NT2/D1 (cell line): ENCODE data around the gene DUSP28.
"Not testable (repeated sequence)": the region's sequence is repeated elsewhere in the genome, so short reads cannot be mapped to it uniquely, and the experiment has no call there.

Source experiments
- DNase-seq: peaks from one replicate; pipeline ENCODE4 v3.0.0-alpha.2; 2011; ENCODE audit warnings: low read depth, low spot score
- H3K27me3 ChIP-seq: 2 replicates; pipeline ENCODE4 v1.6.0; 2011; ENCODE audit warnings: mild to moderate bottlenecking; ENCODE audit not compliant: insufficient read length, insufficient read depth
- H3K36me3 ChIP-seq: 2 replicates; pipeline ENCODE4 v1.6.1; 2011; ENCODE audit warnings: mild to moderate bottlenecking, low read length, mixed read lengths; ENCODE audit not compliant: insufficient read depth, insufficient read length
- H3K4me1 ChIP-seq: 2 replicates; pipeline ENCODE4 v1.5.1; 2011; ENCODE audit not compliant: insufficient read depth, insufficient read length
- H3K4me3 ChIP-seq: 2 replicates; pipeline ENCODE4 v1.5.1; 2011; ENCODE audit warnings: low read depth; ENCODE audit not compliant: insufficient read length
- H3K9ac ChIP-seq: 2 replicates; pipeline ENCODE4 v1.6.0; 2011; ENCODE audit warnings: low read depth; ENCODE audit not compliant: insufficient read length
- H3K9me3 ChIP-seq: 2 replicates; pipeline ENCODE4 v1.5.1; 2011; ENCODE audit warnings: mild to moderate bottlenecking, low read length; ENCODE audit not compliant: insufficient read depth
- SUZ12 ChIP-seq: IDR thresholded peaks from 2 replicates; pipeline ENCODE4 v1.6.1; 2011; ENCODE audit not compliant: insufficient read length, insufficient read depth; ENCODE audit errors: extremely low read depth
- YY1 ChIP-seq: IDR thresholded peaks from 2 replicates; pipeline ENCODE4 v1.6.1; 2011; ENCODE audit not compliant: insufficient read length, insufficient read depth
- ZNF274 ChIP-seq: IDR thresholded peaks from 2 replicates; pipeline ENCODE4 v1.6.1; 2011; ENCODE audit warnings: mild to moderate bottlenecking, low read depth, low read length

Gene DUSP28

DNA sequence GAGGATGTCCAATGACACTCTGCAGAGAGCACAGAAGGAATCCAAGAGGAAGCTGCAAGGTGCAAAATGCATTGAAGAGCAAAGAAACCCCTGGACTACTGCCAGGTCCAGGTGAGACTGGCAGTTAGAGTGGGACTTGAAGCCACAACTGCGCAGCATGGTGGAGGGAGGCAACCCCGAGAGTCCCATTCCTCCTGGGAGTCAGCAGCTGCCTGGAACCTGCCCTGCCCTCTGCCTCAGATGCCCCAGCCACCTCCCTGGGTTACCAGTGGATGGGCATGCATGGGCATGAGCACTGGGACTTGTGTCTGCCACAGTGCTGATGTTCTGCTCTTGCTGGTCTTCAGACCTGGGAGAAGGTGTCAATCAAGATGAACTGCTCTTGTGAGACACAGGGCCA lies 45.5 kb upstream of the DUSP28 start:
- Histone ChIP-seq H3K36me3 (peaks cover 39% of the 10 kb centered on the region), H3K27me3 (no peaks in the 10 kb centered on the region), H3K4me1 (peaks cover 6% of the 10 kb centered on the region), H3K9ac (no peak overlapping the region), H3K9me3 (peaks cover 6% of the 10 kb centered on the region; the same call in 1 of the 2 replicates), H3K4me3 (no peak overlapping the region)
- TF ChIP-seq SUZ12 (no peak), YY1 (no peak), ZNF274 (no peak)
- no peak for DNase-seq

DNA sequence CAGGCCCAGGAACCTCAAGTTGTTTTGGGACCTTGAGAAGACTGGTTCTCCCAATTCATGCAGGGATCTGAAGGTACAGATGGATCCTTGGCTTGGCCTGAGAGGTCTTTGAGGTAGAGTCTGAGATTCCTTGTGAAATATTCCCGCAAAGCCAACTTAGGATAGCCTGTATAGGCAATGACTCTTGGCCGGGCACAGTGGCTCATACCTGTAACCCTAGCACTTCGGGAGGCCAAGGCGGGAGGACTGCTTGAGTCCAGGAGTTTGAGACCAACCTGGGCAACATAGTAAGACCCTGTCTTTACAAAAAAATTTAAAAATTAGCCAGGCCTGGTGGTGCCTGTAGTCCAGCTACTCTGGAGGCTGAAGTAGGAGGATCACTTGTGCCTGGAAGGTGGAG lies 42.8 kb upstream of the DUSP28 start:
- DNase-seq: no peak
- Histone ChIP-seq H3K9ac (no peak overlapping the region), H3K36me3 (peaks cover 33% of the 10 kb centered on the region), H3K27me3 (no peaks in the 10 kb centered on the region), H3K4me3 (no peak overlapping the region), H3K9me3 (peaks cover 11% of the 10 kb centered on the region; the same call in 1 of the 2 replicates), H3K4me1 (peaks cover 6% of the 10 kb centered on the region)
- TF ChIP-seq SUZ12: no peak
- TF ChIP-seq ZNF274: no peak
- TF ChIP-seq YY1: no peak

DNA sequence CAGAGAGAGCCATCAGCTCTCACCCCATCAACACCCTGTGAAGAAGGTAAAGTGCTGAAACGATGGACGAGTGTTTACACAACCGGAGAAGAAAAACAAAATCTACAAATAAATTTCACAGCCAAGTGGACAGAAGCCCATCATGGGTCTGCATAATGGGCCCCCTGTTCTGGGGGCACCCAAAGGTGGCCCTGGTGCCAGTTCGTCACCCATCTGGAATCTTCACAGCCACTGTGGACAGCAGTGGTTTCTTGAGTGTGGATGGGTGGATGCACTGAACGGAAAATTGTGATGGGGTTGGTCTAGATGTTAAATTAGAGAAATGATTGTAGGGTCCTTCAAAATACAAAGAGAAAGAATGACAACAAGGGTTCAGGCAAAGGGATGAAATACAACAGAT lies 41.2 kb upstream of the DUSP28 start:
- Histone ChIP-seq H3K4me3 (no peak overlapping the region), H3K4me1 (peaks cover 3% of the 10 kb centered on the region), H3K9me3 (peaks cover 27% of the 10 kb centered on the region; the same call in 1 of the 2 replicates), H3K27me3 (no peaks in the 10 kb centered on the region), H3K36me3 (peaks cover 43% of the 10 kb centered on the region), H3K9ac (no peak overlapping the region)
- TF ChIP-seq YY1 (no peak), SUZ12 (no peak), ZNF274 (no peak)
- no peak for DNase-seq

DNA sequence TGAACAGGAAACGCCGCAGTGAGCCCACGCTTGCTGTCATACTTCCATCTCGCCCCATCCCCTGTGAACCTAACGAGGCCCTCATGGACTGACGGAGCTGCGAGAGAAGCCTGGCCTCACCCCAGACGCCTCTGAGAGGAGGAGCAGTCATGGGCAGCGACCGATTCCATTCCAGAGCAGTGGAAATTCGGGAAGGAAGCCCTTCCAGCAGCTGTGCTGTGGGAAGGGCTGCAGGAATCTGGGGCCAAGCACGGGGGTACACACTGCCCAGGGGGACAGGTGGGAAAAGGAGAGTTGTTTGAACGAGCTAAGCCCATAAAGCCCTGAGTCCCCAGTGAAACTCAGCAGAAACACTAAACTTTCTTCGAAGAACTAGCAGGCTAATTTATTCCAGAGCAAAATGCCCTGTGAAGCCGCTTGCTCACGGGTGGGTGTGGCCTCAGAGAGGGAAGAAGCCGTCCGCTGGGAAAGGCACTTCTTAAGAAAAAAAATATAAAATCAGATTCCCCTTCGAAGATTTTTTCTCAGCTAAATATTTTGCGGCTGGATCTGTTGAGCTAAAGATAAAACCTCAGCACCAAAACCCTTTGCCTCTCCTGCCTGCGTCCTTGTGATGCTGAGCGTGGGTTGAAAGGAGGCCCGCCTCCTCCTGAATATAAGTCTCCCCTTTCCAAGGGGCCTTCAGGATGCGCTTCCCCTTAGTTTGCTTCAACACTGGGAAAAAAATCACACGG lies 40.6 kb upstream of the DUSP28 start:
- Histone ChIP-seq H3K9me3 (peaks cover 33% of the 10 kb centered on the region; the same call in 1 of the 2 replicates), H3K27me3 (no peaks in the 10 kb centered on the region), H3K9ac (no peak overlapping the region), H3K4me3 (no peak overlapping the region), H3K36me3 (peaks cover 48% of the 10 kb centered on the region), H3K4me1 (peaks cover 3% of the 10 kb centered on the region)
- TF ChIP-seq ZNF274 (no peak), SUZ12 (no peak), YY1 (no peak)
- no peak for DNase-seq

DNA sequence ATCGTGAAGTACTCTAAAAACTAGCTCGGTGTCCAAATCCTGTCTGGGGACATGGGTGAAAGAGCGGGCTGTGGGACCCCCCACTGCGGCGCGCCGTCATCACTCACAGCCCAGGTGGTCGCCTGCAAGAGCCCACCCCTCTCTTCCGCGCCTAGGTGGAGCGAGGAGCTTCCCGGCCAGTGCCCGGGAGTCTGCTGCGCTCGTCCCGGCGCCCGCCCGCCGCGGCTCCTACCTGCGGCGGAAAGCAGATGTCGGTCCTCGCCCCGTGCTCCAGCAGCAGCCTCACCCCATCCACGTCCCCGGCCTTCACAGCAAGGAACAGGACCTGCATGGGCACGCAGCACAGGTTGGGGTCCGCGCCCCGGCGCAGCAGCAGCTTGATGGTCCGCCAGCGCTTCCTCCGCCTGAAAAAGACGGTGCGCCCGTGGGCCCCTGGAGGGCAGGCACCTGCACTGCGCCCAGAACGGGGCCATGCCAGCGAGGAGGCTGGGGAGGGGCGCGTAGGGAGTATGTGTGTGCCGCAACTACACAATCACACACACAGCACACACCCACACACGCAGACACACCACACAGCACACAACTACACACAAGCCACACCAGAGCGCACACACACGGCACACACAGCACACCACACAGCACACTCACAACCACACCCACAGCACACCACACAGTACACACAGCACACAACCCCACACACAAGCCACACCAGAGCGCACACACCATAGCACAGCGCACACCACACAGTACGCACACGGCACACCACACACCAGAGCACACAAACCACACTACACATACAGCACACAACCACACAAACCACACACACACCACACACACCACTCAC lies 39.8 kb upstream of the DUSP28 start:
- Histone ChIP-seq H3K9me3 (peaks cover 41% of the 10 kb centered on the region), H3K36me3 (peaks cover 54% of the 10 kb centered on the region), H3K4me1 (peaks cover 3% of the 10 kb centered on the region), H3K27me3 (no peaks in the 10 kb centered on the region), H3K4me3 (no peak overlapping the region), H3K9ac (no peak overlapping the region)
- no peak for TF ChIP-seq ZNF274
- TF ChIP-seq YY1: no peak
- no peak for TF ChIP-seq SUZ12
- DNase-seq: no peak

DNA sequence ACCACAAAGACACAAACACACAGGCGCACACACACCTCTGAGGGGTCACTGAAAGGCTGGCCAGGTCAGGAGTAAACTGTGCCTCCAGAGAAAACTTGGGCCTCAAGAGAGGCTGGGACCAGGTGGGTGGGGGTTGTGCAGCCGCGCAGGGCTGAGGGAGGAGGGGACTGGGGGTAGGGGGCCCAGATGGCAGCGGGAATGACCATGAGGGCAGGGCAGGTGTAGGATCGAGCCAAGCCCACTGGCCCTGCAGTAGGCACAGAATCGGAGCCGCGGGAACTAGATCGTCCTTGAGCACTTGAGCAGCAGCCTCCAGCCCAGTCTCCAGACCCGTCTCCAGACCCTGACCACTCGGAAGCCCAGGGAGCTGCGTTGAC lies 39.2 kb upstream of the DUSP28 start:
- no peak for TF ChIP-seq ZNF274
- no peak for TF ChIP-seq SUZ12
- DNase-seq: no peak
- H3K9me3 ChIP-seq: peaks cover 47% of the 10 kb centered on the region
- peaks cover 61% of the 10 kb centered on the region for H3K36me3 ChIP-seq
- H3K4me3 ChIP-seq: no peak overlapping the region
- no peak overlapping the region for H3K9ac ChIP-seq
- H3K27me3 ChIP-seq: no peaks in the 10 kb centered on the region
- H3K4me1 ChIP-seq: peaks cover 3% of the 10 kb centered on the region

DNA sequence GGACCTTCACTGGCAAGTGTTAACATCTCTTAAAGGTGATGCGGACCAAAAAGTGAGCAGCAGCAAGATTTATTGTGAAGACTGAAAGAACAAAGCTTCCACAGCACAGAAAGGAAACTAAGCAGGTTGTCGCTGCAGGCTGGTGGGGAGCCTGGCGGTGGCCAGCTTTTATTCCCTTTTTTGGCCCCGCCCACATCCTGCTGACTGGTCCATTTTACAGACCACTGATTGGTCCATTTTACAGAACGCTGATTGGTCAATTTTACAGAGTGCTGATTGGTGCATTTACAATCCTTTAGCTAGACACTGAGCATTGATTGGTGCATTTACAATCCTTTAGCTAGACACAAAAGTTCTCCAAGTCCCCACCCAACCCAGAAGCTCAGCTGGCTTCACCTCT lies 38.3 kb upstream of the DUSP28 start:
- Histone ChIP-seq H3K9me3 (peaks cover 55% of the 10 kb centered on the region), H3K36me3 (peaks cover 68% of the 10 kb centered on the region)
- not testable (repeated sequence) for H3K27me3 ChIP-seq, H3K4me3 ChIP-seq, H3K4me1 ChIP-seq, DNase-seq, H3K9ac ChIP-seq
